ENCODE measurements around the gene CLEC10A.

DNA sequence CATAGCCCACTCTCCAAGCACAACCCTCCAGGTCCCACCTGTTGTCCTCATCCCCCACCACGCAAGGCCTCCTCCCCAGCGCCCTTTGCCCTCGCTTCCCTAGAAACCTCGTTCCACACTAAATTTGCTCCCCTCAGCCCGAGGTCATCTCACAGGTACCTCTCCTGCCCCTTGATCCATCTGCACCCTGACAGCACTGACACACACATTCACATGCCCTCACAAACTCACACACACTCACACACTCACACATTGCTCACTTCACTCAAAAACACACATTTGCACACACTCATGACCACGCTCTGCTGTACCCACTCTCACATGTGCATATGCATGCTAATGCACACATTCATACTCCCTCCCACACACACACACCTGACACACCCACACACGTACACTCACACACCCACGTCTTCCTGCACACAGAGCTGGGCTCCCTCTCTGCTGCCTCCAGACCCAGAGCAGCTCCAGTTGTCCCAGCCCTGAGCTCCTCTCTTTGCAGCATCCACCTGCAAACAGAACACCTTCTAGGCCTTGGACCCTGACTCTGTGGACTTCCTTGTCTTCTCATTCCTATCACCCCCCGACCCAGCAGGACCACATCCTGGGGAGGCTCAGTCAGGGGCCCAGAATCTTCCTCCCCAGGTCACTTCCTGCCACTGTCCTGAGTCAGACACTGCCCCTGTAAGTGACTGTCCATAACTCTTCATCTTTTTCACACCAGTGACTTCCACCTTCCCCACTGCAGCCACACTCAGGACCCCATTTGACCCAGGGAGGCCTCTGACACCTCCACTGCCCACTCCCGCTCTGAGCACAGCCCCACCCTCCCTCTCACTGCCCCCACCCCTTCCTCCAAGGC is 29.6 kb upstream of the CLEC10A start:
- TF ChIP-seq, protein P1, sequence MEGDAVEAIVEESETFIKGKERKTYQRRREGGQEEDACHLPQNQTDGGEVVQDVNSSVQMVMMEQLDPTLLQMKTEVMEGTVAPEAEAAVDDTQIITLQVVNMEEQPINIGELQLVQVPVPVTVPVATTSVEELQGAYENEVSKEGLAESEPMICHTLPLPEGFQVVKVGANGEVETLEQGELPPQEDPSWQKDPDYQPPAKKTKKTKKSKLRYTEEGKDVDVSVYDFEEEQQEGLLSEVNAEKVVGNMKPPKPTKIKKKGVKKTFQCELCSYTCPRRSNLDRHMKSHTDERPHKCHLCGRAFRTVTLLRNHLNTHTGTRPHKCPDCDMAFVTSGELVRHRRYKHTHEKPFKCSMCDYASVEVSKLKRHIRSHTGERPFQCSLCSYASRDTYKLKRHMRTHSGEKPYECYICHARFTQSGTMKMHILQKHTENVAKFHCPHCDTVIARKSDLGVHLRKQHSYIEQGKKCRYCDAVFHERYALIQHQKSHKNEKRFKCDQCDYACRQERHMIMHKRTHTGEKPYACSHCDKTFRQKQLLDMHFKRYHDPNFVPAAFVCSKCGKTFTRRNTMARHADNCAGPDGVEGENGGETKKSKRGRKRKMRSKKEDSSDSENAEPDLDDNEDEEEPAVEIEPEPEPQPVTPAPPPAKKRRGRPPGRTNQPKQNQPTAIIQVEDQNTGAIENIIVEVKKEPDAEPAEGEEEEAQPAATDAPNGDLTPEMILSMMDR (IDR thresholded peaks at IDR 0.05), result no peak
- TF ChIP-seq POLR2AphosphoS5 (IDR thresholded peaks at IDR 0.05; ENCODE audit: low read depth, low read length), result no peak
